Kidney tubule cell (primary cell): ENCODE data around the gene RASA3.
"Not testable (repeated sequence)": the region's sequence is repeated elsewhere in the genome, so short reads cannot be mapped to it uniquely, and the experiment has no call there.

Source experiments
- DNase-seq: peaks from one replicate; pipeline ENCODE4 v3.0.0-alpha.2; 2018; ENCODE audit warnings: low spot score

RASA3 gene

DNA sequence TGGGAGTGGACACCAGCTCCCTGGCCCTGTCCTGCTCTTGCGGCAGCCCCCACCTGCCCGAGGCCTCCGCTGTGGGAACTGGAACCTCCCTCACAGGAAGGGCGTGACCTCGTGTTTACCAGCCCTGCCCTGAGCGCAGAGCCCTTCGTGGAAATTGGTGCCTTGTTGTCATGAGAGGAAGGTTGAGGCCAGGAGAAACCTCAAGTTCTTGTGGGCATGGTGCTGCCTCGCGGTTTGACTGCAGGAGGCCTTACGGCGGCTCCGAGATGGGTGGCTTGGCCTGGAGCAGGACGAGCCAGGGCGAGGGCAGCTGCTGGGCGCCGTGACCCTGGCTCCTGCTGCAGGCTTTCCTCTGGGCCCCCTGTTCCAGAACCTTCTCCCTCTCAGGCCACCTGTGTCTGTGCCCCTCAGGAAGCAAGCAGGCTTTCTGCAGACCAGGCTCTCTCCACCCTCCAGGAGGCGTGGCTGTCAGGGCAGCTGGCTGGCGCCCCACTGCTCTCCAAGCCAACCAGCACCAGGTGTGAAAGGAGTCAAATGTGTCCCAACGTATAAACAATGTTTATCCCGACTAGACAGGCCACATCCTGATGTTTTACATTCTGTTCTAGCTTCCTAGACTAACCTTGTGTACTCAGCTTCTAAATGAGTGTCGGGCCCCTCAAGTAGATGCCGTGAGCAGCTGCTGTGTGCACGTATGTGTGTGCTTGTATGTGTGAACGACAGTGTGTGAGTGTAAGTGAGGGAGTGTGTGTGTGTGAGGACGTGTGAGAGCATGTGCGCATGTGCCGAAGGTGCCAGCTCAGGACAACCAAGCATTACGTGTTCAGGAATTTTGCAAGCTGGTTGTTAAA is 10.4 kb upstream of the RASA3 start:
- DNase-seq: peak; percentile 26

DNA sequence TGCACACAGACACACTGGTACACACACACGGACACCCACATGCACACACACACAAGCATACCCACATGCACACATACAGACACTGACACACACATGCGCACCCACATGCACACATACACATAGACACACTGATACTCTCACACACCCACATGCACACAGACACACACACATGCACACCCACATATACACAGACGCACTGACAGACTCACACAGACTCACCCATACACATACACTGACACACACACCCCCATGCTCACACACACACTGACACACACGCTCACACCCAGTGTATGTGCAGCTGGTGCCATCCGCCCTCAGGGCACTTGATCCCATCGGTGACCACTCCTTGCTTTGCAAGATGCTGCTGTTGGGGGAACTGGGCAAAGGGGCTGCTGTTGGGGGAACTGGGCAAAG is 9.7 kb upstream of the RASA3 start:
- DNase-seq: no peak

DNA sequence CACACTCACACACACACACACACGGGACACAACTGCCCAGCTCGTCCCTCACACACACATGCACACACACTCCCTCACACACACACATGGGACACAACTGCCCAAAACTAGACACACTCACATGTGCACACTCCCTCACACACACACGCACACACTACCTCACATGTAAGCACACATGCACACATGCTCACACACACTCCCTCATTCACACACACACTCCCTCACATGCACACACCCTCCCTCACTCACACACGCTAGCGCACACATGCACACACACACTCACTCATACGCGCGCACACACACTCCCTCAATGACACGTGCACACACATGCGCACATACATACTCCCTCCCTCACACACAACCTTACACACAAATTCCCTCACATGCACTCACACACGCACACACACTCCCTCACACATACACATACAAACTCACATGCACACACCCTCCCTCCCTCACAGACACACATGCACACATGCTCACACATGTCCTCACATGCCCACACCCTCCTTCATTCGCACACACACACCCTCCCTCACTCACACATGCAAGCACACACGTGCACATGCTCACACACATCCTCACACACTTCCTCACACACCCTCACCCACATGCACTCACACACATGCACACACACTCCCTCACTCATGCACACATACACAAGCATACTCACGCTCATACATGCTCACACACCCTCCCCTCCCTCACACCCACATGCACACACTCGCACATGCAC is 9.0 kb upstream of the RASA3 start:
- DNase-seq: no peak

DNA sequence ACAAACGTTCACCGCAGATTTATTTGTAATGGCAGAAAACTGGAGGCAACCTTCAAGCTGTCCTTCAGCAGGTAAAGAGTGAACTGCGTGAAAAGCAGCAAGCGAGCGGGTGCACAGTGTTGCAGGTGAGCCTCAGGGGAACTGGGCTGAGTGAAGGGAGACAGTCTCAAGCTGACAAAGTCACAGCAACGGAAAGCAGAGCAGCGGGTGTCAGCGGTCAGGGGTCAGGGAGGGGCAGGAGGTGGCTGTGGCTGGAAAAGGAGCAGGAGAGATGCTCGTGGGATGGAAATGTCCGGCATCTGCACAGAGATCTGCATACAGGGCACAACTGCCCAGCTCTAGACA is 8.5 kb upstream of the RASA3 start:
- no peak for DNase-seq

GRCh38 chr13:114140131-114140905 is 7.9 kb upstream of the RASA3 start:
- DNase-seq: no peak

DNA sequence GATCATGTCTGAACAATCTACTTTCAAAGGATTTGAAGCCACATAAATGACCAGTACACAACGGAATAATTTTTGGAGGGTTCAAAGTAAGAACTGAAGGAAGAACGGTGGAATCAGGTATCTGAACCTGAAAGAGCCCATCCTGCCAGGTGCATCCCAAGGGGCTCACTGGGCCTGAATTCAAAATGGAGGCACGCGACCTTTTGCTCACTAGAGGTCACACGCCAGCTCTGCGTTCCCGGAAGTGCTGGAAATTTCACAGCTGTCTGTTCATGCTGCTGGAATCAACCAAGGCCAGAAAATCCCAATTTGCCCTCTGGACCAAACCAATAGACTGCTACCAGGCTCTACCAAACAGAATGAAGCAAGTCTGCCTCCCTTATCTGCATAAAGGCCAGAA is 4.2 kb upstream of the RASA3 start:
- no peak for DNase-seq

DNA sequence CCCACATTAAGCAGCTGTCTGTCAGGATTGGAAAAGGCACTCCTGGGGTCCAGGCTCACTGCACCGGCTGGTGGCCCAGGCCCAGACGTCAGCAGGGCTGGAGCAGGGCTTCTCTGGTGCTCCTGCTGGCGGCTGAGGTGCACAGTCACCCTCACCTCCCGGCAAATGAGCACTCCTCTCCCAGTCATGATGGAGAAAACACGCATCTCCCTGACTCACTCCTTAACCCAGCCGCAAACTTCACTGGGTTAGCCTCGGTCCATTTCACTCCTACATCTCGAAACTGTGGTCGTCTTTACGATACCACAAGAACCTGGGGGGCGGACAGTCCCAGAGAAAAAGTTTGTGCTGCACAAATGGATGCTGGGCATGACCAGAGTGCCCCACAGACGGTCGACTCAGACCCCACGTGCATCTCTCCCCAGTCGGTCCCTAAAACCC is 3.3 kb upstream of the RASA3 start:
- DNase-seq: no peak

DNA sequence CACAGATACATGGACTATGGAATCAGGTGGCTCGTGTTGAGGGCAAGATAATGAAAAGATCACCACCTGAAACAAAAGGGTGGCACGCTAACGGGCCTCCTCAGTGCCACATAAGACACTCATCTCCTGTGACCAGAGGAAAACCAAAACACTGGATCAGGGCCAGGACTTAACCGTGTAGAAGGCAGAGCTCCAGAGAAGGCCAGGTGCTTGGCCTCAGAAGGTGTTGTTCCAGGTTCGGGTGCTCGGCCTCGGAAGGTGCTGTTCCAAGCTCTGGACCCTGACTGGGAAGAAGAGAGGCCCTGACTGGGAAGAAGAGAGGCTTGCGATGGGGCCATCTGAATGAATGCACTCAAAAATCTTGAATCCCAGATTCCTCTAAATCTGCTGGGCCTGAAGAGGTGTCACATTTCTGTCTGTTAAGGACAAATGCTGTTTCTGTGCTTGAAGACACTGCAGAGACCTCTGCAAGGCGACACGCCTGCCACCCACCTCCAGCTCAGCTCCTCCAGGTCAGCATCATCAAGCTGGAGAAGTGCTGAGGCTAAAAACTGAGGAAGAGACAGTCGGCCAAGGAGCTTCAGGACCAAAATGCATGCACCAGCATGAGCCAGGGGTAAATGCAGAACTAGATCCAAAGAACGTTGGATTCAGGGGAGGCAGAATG is 2.7 kb upstream of the RASA3 start:
- no peak for DNase-seq

- peak; percentile 79 for DNase-seq
Measured at GRCh38 chr13:114134111-114134943, 1.9 kb upstream of the RASA3 start.

- not testable (repeated sequence) for DNase-seq
Measured at GRCh38 chr13:114133552-114133951, 1.1 kb upstream of the RASA3 start.

- DNase-seq: not testable (repeated sequence)
Measured at GRCh38 chr13:114133126-114133525, 703 bp upstream of the RASA3 start.

DNA sequence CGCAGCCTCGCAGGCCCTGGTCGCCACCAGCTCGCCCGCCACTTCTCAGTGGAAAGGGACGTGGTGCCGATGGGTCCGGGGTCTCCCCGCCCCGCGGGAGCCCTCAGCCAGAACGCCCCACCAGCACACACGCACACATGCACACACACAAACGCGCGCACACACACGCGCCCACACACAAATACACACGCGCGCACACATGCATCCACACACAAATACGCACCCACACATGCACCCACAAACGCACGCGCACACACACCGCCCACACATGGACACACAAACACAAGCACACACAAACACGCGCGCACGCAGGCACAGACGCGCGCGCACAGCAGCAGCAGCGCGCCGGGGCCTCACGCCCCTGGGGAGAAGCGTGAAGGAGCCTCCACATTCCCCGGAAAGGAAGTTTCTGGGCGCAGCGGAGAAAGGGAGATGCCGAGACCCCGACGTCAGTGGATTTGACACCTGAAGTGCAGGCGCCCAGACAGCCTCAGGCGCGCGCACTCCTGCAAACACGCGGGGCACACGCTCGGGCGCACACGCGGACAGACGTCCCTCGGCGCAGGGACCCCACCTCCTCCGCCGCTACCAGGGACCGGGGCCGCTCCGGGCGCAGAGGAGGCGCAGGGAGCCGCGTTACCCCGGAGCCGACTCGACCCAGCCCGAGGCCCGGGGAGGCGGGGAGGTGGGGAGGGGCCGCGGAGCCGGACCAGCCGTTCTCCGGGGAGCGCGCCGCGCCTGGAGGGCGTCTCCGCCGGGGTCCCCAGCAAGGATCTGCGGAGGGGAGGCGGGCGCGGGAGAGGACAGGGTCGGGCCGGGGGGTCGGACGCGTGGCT is 622 bp downstream of the RASA3 start:
- peak; percentile 31 for DNase-seq

DNA sequence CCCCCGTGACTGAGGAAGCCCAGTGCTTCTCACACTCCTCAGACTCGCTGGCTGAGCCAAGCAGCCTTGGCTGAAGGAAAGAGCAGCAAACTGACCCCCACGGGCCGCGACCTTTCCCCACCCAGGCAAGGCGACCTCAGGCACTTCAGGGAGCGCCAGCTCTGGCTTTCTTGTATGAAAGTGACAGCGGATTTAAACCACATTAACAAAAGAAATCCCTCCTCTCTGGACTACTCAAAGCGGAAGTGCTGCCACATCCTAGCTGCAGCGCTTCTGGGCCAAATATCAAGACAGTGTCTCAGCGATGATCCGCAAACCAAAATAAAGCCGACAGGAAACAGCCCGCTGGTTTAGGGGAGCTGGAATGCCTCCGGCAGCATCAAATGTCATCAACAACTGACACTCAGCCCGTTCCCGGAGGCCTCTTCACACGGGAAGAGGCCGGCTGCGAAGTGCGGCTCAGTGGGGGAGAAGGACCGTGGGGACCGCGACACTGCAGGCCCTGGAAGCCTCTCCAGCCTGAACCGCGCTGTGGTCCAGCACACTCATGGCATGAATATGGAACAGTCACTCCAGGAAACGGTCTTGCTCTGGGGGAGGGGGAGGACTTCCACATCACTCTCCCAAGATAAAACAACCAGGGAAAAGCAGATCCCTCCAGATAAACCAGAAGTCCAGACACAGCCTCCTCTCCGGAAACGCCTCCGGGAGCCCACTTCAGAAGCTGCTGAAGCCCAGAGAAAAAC is 1.4 kb downstream of the RASA3 start:
- DNase-seq: peak; percentile 94

DNA sequence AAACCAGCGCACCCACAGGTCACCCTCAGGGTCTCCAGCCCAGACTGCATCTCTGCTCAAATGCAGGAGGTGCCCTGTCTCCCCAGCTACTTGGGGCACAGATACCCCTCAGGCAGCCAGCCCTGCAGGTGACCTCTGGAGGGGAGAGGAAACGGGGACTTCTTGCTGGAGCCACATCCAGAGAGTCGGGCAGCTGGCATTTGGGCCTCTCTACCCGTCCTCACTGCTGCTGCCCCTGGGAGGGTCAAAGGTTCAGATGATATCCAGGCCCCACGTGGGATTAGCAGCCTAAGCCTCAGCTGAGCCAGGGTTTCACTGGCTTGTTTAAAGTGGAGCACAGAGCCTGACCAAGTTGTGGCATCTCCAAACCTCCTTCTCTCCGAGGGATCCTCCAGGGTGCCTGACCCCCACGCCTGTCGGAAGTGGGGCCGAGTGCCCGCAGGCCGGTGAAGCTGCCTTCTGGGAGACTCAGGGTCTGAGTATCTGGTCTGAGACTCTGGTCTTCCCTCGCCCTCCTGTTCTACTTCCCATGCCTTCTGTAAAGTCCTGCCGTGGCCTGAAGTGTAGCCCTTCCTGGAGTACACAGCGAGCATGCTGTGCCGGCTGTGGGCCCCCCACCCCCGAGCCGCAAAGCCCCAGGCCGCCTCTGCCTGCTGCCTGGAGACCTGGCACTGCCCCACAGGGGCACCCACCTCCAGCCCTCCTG is 2.1 kb downstream of the RASA3 start:
- no peak for DNase-seq

- DNase-seq: peak; percentile 48
Measured at GRCh38 chr13:114129649-114130062, 2.8 kb downstream of the RASA3 start.

GRCh38 chr13:114128624-114129522 is 3.5 kb downstream of the RASA3 start:
- peak; percentile 95 for DNase-seq

- no peak for DNase-seq
Measured at GRCh38 chr13:114128348-114128623, 4.1 kb downstream of the RASA3 start.
